Astrocyte of the spinal cord (primary cell): ENCODE results near the gene RAB14.

Source experiments
- DNase-seq: peaks from one replicate; pipeline ENCODE4 v3.0.0; 2011; ENCODE audit warnings: low read depth, low spot score
- H3K4me3 ChIP-seq: 2 replicates; pipeline ENCODE4 v1.5.1; 2011; ENCODE audit warnings: low read depth, mild to moderate bottlenecking, low read length, moderate library complexity
- in situ Hi-C: cut with HindIII; loops from 2 replicates; pipeline ENCODE4 v1.10.0; 2017; ENCODE audit warnings: low sequenced_read_pairs
- TF ChIP-seq, protein P1 (sequence below): IDR thresholded peaks from 2 replicates; pipeline ENCODE4 v1.5.1; 2012; ENCODE audit warnings: low read depth, mild to moderate bottlenecking, low read length, inconsistent platforms

RAB14 gene

DNA sequence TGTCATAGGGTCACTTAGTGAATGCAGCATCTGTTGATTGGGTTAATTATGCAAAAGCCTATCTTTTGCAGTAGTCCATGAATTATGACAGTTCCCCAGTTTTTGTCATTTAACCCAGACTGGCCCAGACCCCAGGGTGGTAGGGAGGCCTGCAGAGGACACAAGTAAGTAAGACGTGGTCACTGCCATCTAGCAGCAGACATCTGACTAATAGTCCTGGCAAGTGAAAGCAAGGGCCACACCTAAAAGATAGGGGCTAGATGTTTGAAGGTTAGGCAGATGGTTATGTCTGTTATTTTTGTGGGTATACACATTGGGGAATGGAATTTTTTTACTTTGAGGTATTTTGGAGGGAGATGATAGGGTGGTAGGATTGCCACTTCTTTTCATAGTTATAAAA, 48.0 kb downstream of the RAB14 start:
- DNase-seq: no peak
- H3K4me3 ChIP-seq: no peak overlapping the region
- TF ChIP-seq, protein P1, sequence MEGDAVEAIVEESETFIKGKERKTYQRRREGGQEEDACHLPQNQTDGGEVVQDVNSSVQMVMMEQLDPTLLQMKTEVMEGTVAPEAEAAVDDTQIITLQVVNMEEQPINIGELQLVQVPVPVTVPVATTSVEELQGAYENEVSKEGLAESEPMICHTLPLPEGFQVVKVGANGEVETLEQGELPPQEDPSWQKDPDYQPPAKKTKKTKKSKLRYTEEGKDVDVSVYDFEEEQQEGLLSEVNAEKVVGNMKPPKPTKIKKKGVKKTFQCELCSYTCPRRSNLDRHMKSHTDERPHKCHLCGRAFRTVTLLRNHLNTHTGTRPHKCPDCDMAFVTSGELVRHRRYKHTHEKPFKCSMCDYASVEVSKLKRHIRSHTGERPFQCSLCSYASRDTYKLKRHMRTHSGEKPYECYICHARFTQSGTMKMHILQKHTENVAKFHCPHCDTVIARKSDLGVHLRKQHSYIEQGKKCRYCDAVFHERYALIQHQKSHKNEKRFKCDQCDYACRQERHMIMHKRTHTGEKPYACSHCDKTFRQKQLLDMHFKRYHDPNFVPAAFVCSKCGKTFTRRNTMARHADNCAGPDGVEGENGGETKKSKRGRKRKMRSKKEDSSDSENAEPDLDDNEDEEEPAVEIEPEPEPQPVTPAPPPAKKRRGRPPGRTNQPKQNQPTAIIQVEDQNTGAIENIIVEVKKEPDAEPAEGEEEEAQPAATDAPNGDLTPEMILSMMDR: no peak
- in situ Hi-C loops: no loop called here

DNA sequence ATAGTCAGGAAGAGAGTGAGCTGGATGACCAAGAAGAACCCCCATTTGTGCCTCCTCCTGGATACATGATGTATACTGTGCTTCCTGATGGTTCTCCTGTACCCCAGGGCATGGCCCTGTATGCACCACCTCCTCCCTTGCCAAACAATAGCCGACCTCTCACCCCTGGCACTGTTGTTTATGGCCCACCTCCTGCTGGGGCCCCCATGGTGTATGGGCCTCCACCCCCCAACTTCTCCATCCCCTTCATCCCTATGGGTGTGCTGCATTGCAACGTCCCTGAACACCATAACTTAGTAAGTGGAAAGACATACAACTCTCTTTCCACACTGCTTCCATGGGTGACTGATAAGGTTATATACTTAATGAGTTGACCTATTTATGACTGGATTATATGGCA, 51.5 kb downstream of the RAB14 start:
- TF ChIP-seq, protein P1: no peak
- no peak overlapping the region for H3K4me3 ChIP-seq
- no peak for DNase-seq
- in situ Hi-C loops: no loop called here

DNA sequence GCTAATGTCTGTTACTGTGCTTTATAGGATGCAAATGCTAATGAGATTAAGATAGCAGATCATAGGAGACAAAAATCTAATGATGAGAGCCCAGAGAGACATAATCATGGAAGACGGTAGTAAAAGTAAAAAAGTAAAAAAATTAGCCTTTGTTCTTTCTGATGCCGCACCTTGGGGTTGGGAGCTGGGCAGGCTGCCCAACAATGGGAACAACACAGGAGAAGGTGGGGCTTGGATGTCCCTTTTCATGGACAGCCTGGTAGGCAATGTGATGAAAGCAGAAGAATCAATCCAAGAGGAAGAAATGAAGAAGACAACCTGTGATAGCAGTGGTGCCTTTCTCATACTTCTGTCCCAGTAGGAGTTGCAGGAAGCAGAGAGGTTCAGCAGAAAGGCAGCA, 57.2 kb downstream of the RAB14 start:
- TF ChIP-seq, protein P1: no peak
- DNase-seq: no peak
- H3K4me3 ChIP-seq: no peak overlapping the region
- in situ Hi-C loops: no loop called here

DNA sequence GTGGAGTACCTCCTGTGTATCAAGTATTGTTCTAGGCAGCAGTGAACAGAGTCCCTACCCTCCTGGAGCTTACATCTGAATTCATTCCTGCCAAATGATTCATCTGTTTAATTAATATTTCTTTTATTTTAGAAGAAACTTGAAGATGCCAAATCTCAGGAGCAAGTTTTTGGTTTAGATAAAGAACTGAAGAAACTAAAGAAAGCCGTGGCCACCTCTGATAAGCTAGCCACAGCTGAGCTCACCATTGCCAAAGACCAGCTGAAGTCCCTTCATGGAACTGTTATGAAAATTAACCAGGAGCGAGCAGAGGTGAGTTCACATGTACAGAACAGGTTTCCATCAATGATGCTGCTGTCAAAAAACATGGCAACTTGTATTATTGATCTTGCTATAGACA, 57.9 kb downstream of the RAB14 start:
- H3K4me3 ChIP-seq: no peak overlapping the region
- in situ Hi-C loops: no loop called here
- TF ChIP-seq, protein P1: no peak
- DNase-seq: no peak

DNA sequence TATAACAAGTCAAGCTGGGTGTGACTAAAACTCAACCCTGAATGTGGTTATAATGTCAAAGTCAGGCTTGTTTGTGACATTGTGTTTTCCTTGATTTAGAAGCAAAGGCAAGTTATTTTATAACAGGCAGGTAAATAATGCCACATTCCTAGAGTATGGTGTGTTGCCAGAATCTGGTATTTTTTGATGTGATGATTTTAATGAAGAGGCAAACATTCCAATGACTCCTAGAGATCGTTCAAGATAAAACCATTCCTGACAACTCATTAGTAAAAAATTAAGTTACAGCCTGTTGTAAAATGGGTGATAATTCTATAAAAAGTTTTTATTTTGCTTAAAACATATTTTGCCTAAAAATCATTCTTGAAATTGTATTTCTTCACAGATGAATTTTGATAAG, 60.0 kb downstream of the RAB14 start:
- in situ Hi-C loops: no loop called here
- H3K4me3 ChIP-seq: no peak overlapping the region
- TF ChIP-seq, protein P1: no peak
- DNase-seq: no peak

DNA sequence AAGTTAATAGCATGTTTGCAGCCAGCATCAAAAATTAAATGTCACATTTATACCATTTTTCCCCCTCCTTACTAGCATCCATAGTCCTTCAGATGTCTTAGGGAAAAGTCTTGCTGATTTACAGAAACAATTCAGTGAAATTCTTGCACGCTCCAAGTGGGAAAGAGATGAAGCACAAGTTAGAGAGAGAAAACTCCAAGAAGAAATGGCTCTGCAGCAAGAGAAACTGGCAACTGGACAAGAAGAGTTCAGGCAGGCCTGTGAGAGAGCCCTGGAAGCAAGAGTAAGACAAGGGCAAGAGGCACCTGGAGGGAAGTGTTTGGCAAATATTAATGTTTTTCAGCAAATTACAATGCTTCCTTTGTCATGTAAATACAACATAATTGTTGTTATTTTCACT, 60.4 kb downstream of the RAB14 start:
- no peak for DNase-seq
- H3K4me3 ChIP-seq: no peak overlapping the region
- in situ Hi-C loops: no loop called here
- TF ChIP-seq, protein P1: no peak

DNA sequence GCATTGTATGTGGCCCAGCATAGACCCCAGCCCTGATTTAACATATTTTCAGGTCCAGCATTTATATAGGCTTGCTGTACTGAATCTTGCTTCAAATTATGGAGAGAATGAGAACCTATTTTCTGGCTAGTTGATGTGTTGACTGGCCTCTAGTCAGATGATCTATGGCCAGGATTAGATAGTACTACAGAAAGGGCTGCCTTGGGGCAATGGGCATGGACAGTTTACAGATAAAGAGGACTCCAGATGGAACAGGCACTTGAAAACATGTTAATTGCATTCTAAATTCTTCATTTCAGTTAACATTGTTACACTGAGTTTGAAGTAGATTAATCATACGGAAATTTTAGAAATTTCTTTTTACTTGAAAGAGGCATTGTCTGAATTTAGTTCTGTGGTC, 61.5 kb downstream of the RAB14 start:
- TF ChIP-seq, protein P1: no peak
- no peak overlapping the region for H3K4me3 ChIP-seq
- no peak for DNase-seq
- in situ Hi-C loops: no loop called here
